GM10248 (cell line): ENCODE results near the gene LSM2.
"Not testable (repeated sequence)": the region's sequence is repeated elsewhere in the genome, so short reads cannot be mapped to it uniquely, and the experiment has no call there.

Source experiments
- CTCF ChIA-PET: fragments of 300-600 bp; sonication (Branson Sonifier 250); formaldehyde crosslinking; extraction: SDS; loops from one replicate; lab custom pipeline; 2021; ENCODE audit warnings: antibody characterized with exemption; lab: Yijun Ruan, JAX
- POLR2A ChIA-PET: fragments of 350-650 bp; sonication (Branson Sonifier 250); formaldehyde crosslinking; extraction: SDS; loops from one replicate; lab custom pipeline; 2020; ENCODE audit warnings: antibody characterized with exemption; lab: Yijun Ruan, JAX
- DNase-seq: peaks from one replicate; pipeline ENCODE4 v3.0.0; 2012; ENCODE audit errors: extremely low spot score
- TF ChIP-seq, protein P1 (sequence below): IDR thresholded peaks from 2 replicates; pipeline ENCODE4 v1.5.1; 2012; ENCODE audit warnings: mild to moderate bottlenecking, low read depth; ENCODE audit errors: extremely low read depth, missing control alignments, control extremely low read depth

Gene LSM2

DNA sequence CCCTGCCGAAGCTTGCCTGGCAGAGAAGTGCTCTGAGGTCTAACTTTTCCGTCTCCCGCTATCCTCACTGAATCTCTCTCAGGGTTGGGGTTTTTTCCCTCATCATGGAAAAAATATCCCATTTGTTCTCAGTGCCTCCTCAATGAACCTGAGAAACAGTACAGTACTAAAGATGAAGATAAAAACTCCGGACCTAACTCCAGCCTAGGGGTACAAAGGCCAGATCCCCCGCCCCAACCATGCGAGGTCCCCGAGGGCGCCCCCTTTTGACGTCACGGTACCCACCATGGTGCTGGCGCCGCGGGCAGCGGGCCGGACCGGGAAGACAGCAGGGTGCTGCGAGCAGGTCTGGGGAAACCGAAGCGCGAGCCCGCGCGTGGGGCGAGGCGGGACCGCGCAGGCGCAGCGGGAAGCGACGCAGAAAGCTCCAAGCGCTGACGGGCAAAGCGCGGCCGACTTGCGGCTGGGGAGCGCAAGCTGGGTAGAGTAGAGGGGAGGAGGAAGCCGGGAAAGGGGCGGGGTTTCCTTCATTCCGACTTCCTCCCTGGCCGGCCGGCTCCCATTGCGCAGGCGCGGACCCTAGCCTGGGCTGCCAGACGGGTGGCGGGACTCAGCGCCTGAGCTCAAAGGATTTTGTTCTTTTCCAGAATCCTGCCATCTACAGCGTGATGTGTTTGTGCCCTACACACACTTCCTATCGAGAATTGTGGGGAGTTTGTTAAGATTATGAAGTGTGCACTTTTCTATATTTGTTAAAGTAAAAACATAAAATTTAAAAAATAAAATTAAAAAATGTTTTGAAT, at the start of gene LSM2:
Gene LSM2 (minus strand): TSS at position 497 of the 803 bp plus-strand sequence. CDS start 209 bp downstream, at position 288.
- DNase-seq = peak; percentile 100
- ChIA-PET POLR2A (interaction anchor here (0.6 to 2.0 kb wide), 9 partner anchors 9 to 70 kb away, joined by 3 to 14 read pairs (median 4); partner anchors contain the start of genes HSPA1A, HSPA1B, HSPA1L and NEU1), CTCF (interaction anchor here (0.7 to 3.3 kb wide), 20 partner anchors 8 to 231 kb away, joined by 3 to 37 read pairs (median 5); partner anchors contain the start of genes ABHD16A, CLIC1, HSPA1A and HSPA1L)
- TF ChIP-seq, protein P1, sequence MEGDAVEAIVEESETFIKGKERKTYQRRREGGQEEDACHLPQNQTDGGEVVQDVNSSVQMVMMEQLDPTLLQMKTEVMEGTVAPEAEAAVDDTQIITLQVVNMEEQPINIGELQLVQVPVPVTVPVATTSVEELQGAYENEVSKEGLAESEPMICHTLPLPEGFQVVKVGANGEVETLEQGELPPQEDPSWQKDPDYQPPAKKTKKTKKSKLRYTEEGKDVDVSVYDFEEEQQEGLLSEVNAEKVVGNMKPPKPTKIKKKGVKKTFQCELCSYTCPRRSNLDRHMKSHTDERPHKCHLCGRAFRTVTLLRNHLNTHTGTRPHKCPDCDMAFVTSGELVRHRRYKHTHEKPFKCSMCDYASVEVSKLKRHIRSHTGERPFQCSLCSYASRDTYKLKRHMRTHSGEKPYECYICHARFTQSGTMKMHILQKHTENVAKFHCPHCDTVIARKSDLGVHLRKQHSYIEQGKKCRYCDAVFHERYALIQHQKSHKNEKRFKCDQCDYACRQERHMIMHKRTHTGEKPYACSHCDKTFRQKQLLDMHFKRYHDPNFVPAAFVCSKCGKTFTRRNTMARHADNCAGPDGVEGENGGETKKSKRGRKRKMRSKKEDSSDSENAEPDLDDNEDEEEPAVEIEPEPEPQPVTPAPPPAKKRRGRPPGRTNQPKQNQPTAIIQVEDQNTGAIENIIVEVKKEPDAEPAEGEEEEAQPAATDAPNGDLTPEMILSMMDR = peak; percentile 39

DNA sequence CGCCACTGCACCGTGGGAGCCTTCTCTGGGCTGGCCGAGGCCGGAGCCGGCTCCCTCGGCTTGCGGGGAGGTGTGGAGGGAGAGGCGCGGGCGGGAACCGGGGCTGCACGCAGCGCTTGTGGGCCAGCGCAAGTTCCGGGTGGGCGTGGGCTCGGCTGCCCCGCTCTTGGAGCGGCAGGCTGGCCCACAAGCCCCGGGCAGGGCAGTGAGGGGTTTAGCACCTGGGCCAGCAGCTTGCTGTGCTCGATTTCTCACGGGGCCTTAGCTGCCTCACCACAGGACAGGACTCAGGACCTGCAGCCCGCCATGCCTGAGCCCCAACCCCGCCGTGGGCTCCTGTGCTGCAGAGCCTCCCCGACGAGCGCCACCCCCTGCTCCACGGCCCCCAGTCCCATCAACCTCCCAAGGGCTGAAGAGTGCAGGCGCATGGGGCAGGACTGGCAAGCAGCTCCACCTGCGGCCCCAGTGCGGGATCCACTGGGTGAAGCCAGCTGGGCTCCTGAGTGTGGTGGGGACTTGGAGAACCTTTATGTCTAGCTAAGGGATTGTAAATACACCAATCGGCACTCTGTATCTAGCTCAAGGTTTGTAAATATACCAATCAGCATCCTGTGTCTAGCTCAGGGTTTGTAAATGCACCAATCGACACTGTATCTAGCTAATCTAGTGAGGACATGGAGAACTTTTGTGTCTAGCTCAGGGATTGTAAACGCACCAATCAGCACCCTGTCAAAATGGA, 45.4 kb upstream of the LSM2 start:
- CTCF ChIA-PET, DNase-seq: not testable (repeated sequence)
- POLR2A ChIA-PET = interaction anchor here (1.0 to 1.2 kb wide), 2 partner anchors 10 to 22 kb away, joined by 5 to 6 read pairs; partner anchors contain the start of gene NEU1

DNA sequence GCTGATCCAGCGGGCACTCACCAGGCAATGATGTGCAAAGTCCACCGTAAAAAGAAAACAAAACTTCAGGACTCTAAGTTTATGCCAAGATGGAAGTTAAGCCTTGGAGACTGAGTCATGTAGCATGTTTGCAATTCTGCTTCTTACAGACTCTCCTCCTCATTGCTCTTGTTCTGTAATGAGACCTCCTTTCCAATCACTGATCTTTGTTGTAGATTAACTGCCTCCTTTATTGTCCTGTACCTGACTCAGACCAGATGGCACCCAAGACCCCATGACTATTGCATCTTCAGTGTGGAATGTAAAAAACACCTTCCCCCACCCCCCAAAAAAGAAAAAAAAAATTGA, 44.7 kb upstream of the LSM2 start:
- ChIA-PET CTCF (interaction anchor here (1.8 kb wide), 1 partner anchor 11 kb away, joined by 4 read pairs; the partner anchor contains the start of gene NEU1), POLR2A (interaction anchor here (0.7 to 1.2 kb wide), 3 partner anchors 11 to 35 kb away, joined by 3 to 6 read pairs (median 5); partner anchors contain the start of gene NEU1)
- TF ChIP-seq, protein P1 = no peak
- no peak for DNase-seq

DNA sequence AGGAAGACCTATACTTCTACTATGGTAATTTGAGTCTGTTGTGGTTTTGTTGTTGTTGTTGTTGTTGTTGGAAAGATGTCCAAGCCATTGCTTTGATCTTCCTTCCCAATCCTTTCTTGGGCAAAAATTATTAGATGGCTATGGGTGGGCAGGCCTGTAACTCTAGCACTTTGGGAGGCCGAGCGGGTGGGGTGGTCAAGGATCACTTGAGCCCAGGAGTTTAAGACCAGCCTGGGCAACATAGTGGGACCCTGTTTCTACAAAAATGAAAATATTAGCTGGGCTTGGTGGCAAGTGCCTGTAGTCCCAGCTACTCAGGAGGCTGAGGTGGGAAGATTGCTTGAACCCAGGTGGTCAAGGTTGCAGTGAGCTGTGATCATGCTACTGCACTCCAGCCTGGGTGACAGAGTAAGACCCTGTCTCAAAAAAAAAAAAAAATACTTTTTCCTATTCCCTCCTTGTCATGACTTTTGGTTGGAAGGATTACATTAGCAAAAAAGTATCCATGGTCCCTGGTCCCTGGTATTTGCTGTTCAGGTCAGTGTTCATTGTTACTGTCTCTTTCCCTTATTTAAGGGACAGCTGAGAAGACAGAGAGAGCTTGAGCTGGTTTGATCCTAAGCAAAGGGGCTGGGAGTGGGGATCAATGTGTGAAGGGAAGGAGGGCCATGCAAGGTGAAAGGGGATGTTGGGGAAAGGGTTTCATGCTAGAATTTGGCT, 44.2 kb upstream of the LSM2 start:
- ChIA-PET CTCF (interaction anchor here (1.8 kb wide), 1 partner anchor 12 kb away, joined by 4 read pairs; the partner anchor contains the start of gene NEU1), POLR2A (interaction anchor here (0.7 to 0.9 kb wide), 2 partner anchors 12 to 36 kb away, joined by 3 to 5 read pairs; partner anchors contain the start of gene NEU1)
- no peak for DNase-seq
- TF ChIP-seq, protein P1 = no peak

DNA sequence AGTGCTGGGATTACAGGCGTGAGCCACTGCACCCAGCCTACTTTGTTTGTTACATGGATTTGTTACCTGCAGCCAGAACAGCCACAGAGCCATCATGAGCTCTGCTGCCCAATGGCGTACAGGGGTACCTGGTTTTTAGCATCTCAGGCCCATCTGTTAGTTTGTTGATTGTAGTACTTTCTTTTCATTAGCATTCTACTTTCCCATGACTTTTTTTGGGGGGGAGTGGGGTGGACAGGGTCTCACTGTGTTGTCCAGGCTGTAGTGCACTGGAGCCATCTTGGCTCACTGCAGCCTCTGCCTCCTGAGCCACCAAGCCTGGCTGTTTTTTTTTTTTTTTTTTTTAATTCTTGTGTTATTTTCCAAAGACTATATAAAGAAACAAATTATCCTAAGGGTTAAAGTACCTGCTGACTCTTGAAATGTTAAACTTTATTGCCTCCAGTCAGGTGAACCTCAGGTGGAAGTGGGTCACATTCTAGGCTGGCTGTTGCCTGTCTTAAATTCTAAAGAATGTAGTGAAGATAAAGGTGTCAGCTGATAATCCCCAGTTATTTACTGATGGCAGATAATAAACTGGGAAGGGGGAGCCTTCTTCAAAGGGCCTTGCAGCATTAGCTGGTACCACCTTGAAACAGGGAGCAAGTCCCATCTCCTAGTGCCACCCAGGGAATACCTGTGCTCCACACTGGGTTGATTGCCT, 40.7 kb upstream of the LSM2 start:
- no peak for DNase-seq
- TF ChIP-seq, protein P1 = no peak
- ChIA-PET POLR2A (interaction anchor here (1.2 kb wide), 1 partner anchor 9 kb away, joined by 3 read pairs; no protein-coding TSS in a partner anchor), CTCF (interaction anchor here (1.2 kb wide), 1 partner anchor 10 kb away, joined by 4 read pairs; no protein-coding TSS in a partner anchor)

DNA sequence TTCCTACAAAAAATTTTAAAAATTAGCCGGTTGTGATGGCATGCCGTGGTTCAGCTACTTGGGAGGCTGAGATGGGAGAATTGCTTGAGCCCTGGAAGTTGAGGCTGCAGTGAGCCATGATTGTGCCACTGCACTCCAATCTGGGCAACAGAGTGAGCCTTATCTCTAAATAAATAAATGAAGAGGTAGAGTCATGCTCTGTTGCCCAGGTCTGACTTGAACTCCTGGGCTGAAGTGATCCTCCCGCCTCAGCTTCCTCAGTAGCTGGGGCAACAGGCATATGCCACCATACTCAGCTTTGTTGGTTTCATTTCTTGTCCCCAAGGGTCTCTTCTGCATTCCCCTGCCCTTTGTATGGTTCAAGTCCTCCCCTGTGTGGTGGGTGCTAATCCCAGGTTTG, 37.7 kb upstream of the LSM2 start:
- TF ChIP-seq, protein P1 = no peak
- ChIA-PET POLR2A (interaction anchor here (1.5 kb wide), 1 partner anchor 17 kb away, joined by 5 read pairs; the partner anchor contains the start of gene HSPA1B), CTCF (interaction anchor here (0.9 to 1.8 kb wide), 3 partner anchors 15 to 75 kb away, joined by 3 read pairs; no protein-coding TSS in a partner anchor)
- no peak for DNase-seq
